ENCODE data around the gene IL10RA. TPM values are rescaled to one million over a fixed set of nuclear protein-coding genes. Genes with fewer than 3 reads are reported as not detected.

The IL10RA gene
- total RNA-seq, 1 donor from 2014 or later, result 37.7 TPM

DNA sequence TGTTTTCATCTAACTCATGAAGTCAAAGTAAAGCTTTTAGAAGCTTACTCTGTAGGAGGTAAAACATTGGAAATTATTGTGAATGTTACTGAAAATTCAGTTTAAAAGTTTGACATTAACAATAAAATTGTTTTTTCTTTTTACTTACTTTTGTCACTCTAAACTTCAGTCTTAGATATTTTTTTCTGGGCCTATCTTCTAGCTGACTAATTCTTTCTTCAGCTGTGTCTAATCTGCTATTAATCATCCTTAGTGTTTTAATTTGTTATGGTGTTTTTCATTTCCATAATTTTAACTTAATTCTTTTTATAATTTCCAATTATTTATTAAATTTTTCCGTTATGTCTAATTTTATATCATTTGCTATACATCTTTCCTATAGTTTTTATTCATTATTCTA is 35.0 kb downstream of the IL10RA start:
- peaks cover 5% of the 10 kb centered on the region for H3K4me1 ChIP-seq
- peaks cover 5% of the 10 kb centered on the region for H3K9me3 ChIP-seq
- H3K27ac ChIP-seq, result no peak overlapping the region
- ATAC-seq (no peak), DNase-seq (no peak)
- no peaks in the 10 kb centered on the region for H3K27me3 ChIP-seq (ENCODE audit: low read depth)
- intact Hi-C loops (cut with DNase I), result no loop called here
- TF ChIP-seq, protein P1, sequence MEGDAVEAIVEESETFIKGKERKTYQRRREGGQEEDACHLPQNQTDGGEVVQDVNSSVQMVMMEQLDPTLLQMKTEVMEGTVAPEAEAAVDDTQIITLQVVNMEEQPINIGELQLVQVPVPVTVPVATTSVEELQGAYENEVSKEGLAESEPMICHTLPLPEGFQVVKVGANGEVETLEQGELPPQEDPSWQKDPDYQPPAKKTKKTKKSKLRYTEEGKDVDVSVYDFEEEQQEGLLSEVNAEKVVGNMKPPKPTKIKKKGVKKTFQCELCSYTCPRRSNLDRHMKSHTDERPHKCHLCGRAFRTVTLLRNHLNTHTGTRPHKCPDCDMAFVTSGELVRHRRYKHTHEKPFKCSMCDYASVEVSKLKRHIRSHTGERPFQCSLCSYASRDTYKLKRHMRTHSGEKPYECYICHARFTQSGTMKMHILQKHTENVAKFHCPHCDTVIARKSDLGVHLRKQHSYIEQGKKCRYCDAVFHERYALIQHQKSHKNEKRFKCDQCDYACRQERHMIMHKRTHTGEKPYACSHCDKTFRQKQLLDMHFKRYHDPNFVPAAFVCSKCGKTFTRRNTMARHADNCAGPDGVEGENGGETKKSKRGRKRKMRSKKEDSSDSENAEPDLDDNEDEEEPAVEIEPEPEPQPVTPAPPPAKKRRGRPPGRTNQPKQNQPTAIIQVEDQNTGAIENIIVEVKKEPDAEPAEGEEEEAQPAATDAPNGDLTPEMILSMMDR (IDR thresholded peaks at IDR 0.05), result no peak
- H3K4me3 ChIP-seq, result no peak overlapping the region
- no peaks in the 10 kb centered on the region for H3K36me3 ChIP-seq

DNA sequence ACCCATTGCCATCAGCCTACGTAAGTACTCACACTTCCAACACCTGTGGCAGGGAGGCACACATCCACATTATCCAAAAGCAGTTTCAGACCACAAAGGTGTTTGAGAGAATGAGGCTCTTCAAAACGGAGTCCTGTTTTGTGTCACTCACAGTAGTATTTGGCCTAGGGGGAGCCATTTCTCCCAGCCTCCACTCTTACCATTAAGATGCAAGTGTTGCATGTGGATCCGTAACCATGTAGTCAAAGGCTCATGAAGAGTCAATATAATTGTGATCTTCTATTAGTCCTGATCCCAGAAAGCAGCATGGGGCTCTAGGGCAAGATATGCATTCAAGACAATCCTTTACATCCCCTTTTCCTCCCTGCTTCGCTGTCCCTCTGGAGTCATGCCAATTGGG is 41.5 kb downstream of the IL10RA start:
- intact Hi-C loops (cut with DNase I), result no loop called here
- TF ChIP-seq, protein P1 (IDR thresholded peaks at IDR 0.05), result no peak
- Histone ChIP-seq H3K27ac (no peak overlapping the region), H3K9me3 (no peaks in the 10 kb centered on the region), H3K4me1 (no peaks in the 10 kb centered on the region), H3K36me3 (no peaks in the 10 kb centered on the region), H3K27me3 (ENCODE audit: low read depth) (no peaks in the 10 kb centered on the region), H3K4me3 (no peak overlapping the region)
- no peak for ATAC-seq
- no peak for DNase-seq

DNA sequence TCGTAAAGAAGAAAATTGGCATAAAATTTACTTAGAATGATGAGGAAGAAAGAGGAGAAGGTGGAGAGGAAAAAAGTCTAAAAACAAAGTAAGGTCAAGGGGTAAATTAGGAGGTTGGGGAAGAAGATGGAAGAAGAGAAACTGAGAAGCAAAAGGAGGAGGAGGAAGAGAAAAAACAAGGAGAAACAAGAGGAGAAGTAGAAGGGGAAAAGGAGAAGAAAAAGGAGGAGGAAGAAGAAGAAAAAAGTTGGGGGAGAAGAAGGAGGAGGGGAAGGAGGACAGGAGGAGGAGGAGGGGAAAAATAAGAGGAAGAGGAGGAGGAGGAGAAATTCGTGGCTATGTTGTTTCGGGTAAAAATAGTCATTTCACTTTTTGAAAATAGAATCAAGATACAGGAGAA is 42.4 kb downstream of the IL10RA start:
- Histone ChIP-seq H3K9me3 (no peaks in the 10 kb centered on the region), H3K27me3 (ENCODE audit: low read depth) (no peaks in the 10 kb centered on the region), H3K27ac (no peak overlapping the region), H3K4me1 (no peaks in the 10 kb centered on the region), H3K36me3 (no peaks in the 10 kb centered on the region), H3K4me3 (no peak overlapping the region)
- intact Hi-C loops (cut with DNase I), result no loop called here
- ATAC-seq (no peak), DNase-seq (no peak)
- TF ChIP-seq, protein P1 (IDR thresholded peaks at IDR 0.05), result no peak

DNA sequence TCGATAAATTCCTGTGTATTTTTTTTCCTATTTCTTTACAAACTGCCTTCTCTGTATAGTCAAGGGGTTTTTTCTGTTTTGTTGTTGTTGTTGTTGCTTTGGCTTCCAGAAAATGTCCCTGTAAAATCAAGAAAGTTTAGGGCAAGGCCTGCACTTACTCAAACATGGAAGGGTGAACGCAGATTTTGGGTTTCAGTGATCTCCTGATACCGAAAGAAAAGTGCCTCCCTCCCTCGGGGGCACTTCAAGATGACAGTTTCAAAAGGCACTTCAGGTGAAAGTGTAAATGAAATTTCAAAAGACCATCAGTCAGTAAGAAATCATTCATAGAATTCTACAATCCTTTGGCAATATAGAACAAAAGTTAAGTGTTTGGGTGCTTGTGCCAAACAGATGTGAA is 47.2 kb downstream of the IL10RA start:
- TF ChIP-seq, protein P1 (IDR thresholded peaks at IDR 0.05), result no peak
- H3K27ac ChIP-seq, result no peak overlapping the region
- no peak overlapping the region for H3K4me3 ChIP-seq
- ATAC-seq (no peak), DNase-seq (no peak)
- intact Hi-C loops (cut with DNase I), result no loop called here
- H3K4me1 ChIP-seq, result no peaks in the 10 kb centered on the region
- H3K9me3 ChIP-seq, result no peaks in the 10 kb centered on the region
- H3K36me3 ChIP-seq, result no peaks in the 10 kb centered on the region
- no peaks in the 10 kb centered on the region for H3K27me3 ChIP-seq (ENCODE audit: low read depth)

DNA sequence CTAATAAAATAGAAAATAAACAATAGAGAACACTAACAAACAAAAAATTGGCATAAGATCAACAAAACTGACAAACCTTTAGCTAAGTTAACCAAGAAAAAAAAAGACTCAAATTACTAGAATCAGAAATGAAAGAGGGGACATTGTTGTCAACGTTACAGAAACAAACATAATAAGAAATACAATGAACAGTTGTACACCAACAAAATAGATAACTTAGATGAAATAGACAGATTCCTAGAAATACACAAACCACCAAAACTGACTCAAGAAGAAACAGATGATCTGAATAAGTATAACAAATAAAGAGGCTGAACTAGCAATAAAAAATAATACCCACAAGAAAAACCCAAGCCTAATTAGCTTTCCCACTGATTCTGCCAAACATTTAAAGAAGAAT is 55.9 kb downstream of the IL10RA start:
- no peaks in the 10 kb centered on the region for H3K9me3 ChIP-seq
- H3K4me1 ChIP-seq, result no peaks in the 10 kb centered on the region
- H3K27me3 ChIP-seq (ENCODE audit: low read depth), result peaks cover 7% of the 10 kb centered on the region
- H3K4me3 ChIP-seq, result no peak overlapping the region
- intact Hi-C loops (cut with DNase I), result no loop called here
- DNase-seq (no peak), ATAC-seq (no peak)
- H3K36me3 ChIP-seq, result no peaks in the 10 kb centered on the region
- TF ChIP-seq, protein P1 (IDR thresholded peaks at IDR 0.05), result no peak
- no peak overlapping the region for H3K27ac ChIP-seq

DNA sequence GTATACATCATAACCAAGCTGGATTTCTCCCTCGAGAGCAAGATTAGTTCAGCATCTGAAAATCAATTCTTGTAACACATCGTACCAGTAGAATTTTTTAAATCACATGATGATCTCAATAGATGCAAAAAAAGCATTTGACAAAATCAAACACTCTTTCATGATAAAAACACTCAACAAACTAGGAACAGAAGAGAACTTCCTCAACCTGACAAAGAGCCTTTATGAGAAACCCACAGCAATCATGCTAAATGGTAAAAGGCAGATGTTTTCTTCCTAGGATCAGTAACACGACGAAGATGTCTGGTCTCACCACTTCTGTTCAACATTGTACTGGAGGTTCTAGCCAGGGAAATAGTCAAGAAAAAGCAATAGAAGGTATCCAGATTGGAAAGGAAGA is 56.6 kb downstream of the IL10RA start:
- ATAC-seq (no peak), DNase-seq (no peak)
- Histone ChIP-seq H3K36me3 (no peaks in the 10 kb centered on the region), H3K4me3 (no peak overlapping the region), H3K9me3 (no peaks in the 10 kb centered on the region), H3K27ac (no peak overlapping the region), H3K27me3 (ENCODE audit: low read depth) (peaks cover 7% of the 10 kb centered on the region), H3K4me1 (no peaks in the 10 kb centered on the region)
- intact Hi-C loops (cut with DNase I), result no loop called here
- TF ChIP-seq, protein P1 (IDR thresholded peaks at IDR 0.05), result no peak

Data from lower lobe of right lung (tissue), 2 donors.